Keratinocyte (primary cell): ENCODE results near the gene ADIPOR2.

Source experiments
- CTCF ChIP-seq, 3 experiments: IDR thresholded peaks in 1 of 3; conservative IDR thresholded peaks in 1 of 3; optimal IDR thresholded peaks in 1 of 3; 2 replicates in 2 of 3; 3 replicates in 1 of 3; pipeline versions ENCODE3 to v1.5.1; 2011; ENCODE audit warnings: low read length in 3 of 3, mild to moderate bottlenecking in 3 of 3, moderate library complexity in 2 of 3, control low read depth in 1 of 3, inconsistent platforms in 1 of 3; ENCODE audit not compliant: insufficient read depth in 2 of 3; ENCODE audit errors: extremely low read depth in 1 of 3
- EZH2 ChIP-seq: IDR thresholded peaks from one replicate; pipeline ENCODE4 v1.6.1; 2012; ENCODE audit warnings: inconsistent platforms, mild to moderate bottlenecking, low read length, moderate library complexity

DNA sequence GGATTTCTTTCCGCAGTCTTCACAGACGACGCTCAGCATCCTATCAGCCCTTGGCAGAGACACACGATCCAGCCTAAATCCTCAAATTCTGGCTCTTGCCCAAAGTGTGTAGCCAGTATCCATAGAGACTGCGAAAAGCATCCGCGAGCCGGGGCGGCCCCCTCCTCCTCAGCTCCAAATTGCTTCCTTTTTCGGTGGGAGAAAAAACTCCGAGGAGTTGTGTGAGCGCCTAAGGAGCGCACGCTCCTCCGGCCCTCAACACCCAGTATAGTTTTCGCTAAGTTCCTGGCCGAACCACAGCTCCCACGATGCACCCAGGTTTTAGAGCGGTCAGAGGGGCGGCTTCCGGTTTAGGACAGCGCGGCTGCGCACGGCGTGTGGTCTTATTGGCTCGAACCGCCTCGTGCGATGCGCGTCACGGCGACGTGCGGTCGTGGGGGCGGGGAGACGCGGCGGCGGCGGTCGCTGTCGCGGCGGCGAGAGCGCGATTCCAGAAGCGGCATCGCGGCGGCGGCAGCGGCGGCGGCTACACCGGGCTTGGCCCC lies at the start of gene ADIPOR2:
- TF ChIP-seq CTCF (optimal IDR thresholded peaks at IDR 0.05 in 1 of 3, IDR thresholded peaks at IDR 0.05 in 1 of 3, conservative IDR thresholded peaks at IDR 0.05 in 1 of 3; ENCODE audit: extremely low read depth in 1 of 3, insufficient read depth in 2 of 3, low read length in 3 of 3), result no peak
- no peak for TF ChIP-seq EZH2
